ENCODE results near the gene TRHDE. TPM values are rescaled to one million over a fixed set of nuclear protein-coding genes. Genes with fewer than 3 reads are reported as not detected.

TRHDE gene
- total RNA-seq, 1 experiment from 2014 or later = 0.74 TPM

DNA sequence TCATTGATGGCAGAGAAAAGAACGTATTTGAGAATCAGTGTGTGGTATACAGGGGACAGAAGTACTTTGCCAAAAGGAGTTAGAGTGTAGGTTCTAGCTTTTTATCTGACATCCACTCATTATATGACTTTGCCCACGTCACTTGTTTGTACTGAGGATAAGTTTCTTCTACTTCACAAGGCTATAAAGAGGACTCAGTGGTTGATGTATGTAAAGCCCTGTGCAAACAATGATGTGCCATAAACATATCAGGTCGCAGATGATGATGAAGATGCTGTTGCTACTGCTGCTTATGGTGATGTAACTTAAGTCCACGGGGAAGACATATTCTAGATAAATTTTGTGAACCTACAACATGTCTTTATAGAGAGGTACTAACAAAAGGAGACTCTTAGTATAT lies 66.3 kb downstream of the TRHDE start:
- Histone ChIP-seq H3K36me3 (ENCODE audit: low read depth) (no peaks in the 10 kb centered on the region), H3K9me3 (ENCODE audit: insufficient read depth, low read depth) (no peaks in the 10 kb centered on the region), H3K27me3 (ENCODE audit: insufficient read depth, low read depth) (no peaks in the 10 kb centered on the region), H3K27ac (no peak overlapping the region), H3K4me2 (no peak overlapping the region), H3K4me3 (no peak overlapping the region), H3K4me1 (replicated peaks; ENCODE audit: insufficient read depth) (no peaks in the 10 kb centered on the region), H3K9me2 (ENCODE audit: insufficient read depth) (no peaks in the 10 kb centered on the region), H2AFZ (no peak overlapping the region), H3F3A (ENCODE audit: insufficient read depth, low read depth) (no peaks in the 10 kb centered on the region), H3K79me2 (ENCODE audit: low read depth) (no peaks in the 10 kb centered on the region), H4K20me1 (ENCODE audit: insufficient read depth) (no peaks in the 10 kb centered on the region)
- TF ChIP-seq EZH2 (IDR thresholded peaks at IDR 0.05; ENCODE audit: low read depth) (no peak), CTCF (conservative IDR thresholded peaks at IDR 0.05) (no peak)
- no TSS peak for BruUV-seq (replicated peaks)
- POLR2A ChIA-PET (ENCODE audit: unreplicated experiment) = no interaction called here
- no peak for DNase-seq
- intact Hi-C loops (cut with micrococcal nuclease; ENCODE audit: unreplicated experiment) = no loop called here
- CTCF ChIA-PET = no interaction called here

GRCh38 chr12:72346363-72346944 lies 74.3 kb downstream of the TRHDE start:
- DNase-seq = peak in 1 of 2 experiments; percentile 51
- Histone ChIP-seq H3K9me3 (ENCODE audit: insufficient read depth, low read depth) (no peaks in the 10 kb centered on the region), H3K4me1 (replicated peaks; ENCODE audit: insufficient read depth) (no peaks in the 10 kb centered on the region), H3K27ac (no peak overlapping the region), H3K27me3 (ENCODE audit: insufficient read depth, low read depth) (no peaks in the 10 kb centered on the region), H3F3A (ENCODE audit: insufficient read depth, low read depth) (no peaks in the 10 kb centered on the region), H3K79me2 (ENCODE audit: low read depth) (no peaks in the 10 kb centered on the region), H3K4me2 (no peak overlapping the region), H2AFZ (no peak overlapping the region), H3K4me3 (no peak overlapping the region), H3K9me2 (ENCODE audit: insufficient read depth) (no peaks in the 10 kb centered on the region), H4K20me1 (ENCODE audit: insufficient read depth) (no peaks in the 10 kb centered on the region), H3K36me3 (ENCODE audit: low read depth) (no peaks in the 10 kb centered on the region)
- no TSS peak for BruUV-seq (replicated peaks)
- intact Hi-C loops (cut with micrococcal nuclease; ENCODE audit: unreplicated experiment) = loop anchor here (2.0 kb wide), 1 partner anchor 1970 kb away; no protein-coding TSS in a partner anchor
- TF ChIP-seq EZH2 (IDR thresholded peaks at IDR 0.05; ENCODE audit: low read depth) (no peak), CTCF (conservative IDR thresholded peaks at IDR 0.05) (peak; percentile 72)
- ChIA-PET CTCF (interaction anchor here (0.6 kb wide), 2 partner anchors 16 to 320 kb away, joined by 5 to 15 read pairs; no protein-coding TSS in a partner anchor), POLR2A (ENCODE audit: unreplicated experiment) (no interaction called here)

- H3K4me3 ChIP-seq = no peak overlapping the region
- POLR2A ChIA-PET (ENCODE audit: unreplicated experiment) = no interaction called here
- no peaks in the 10 kb centered on the region for H3K79me2 ChIP-seq (ENCODE audit: low read depth)
- no peak overlapping the region for H3K27ac ChIP-seq
- CTCF ChIA-PET = no interaction called here
- H3K27me3 ChIP-seq (ENCODE audit: insufficient read depth, low read depth) = no peaks in the 10 kb centered on the region
- H3K9me3 ChIP-seq (ENCODE audit: insufficient read depth, low read depth) = no peaks in the 10 kb centered on the region
- no peaks in the 10 kb centered on the region for H3K36me3 ChIP-seq (ENCODE audit: low read depth)
- DNase-seq = no peak
- TF ChIP-seq EZH2 (IDR thresholded peaks at IDR 0.05; ENCODE audit: low read depth) = no peak
- no peak for TF ChIP-seq CTCF (conservative IDR thresholded peaks at IDR 0.05)
- intact Hi-C loops (cut with micrococcal nuclease; ENCODE audit: unreplicated experiment) = no loop called here
- H3K4me1 ChIP-seq (replicated peaks; ENCODE audit: insufficient read depth) = no peaks in the 10 kb centered on the region
- no peak overlapping the region for H2AFZ ChIP-seq
- no peaks in the 10 kb centered on the region for H4K20me1 ChIP-seq (ENCODE audit: insufficient read depth)
- no TSS peak for BruUV-seq (replicated peaks)
- no peaks in the 10 kb centered on the region for H3F3A ChIP-seq (ENCODE audit: insufficient read depth, low read depth)
- no peaks in the 10 kb centered on the region for H3K9me2 ChIP-seq (ENCODE audit: insufficient read depth)
- no peak overlapping the region for H3K4me2 ChIP-seq
Measured at GRCh38 chr12:72349491-72349890, 77.3 kb downstream of the TRHDE start.

All from PC-9 (cell line).